Endodermal cell (in vitro differentiated cells): ENCODE measurements around the gene CES3. TPM values are rescaled to one million over a fixed set of nuclear protein-coding genes. Genes with fewer than 3 reads are reported as not detected.

ENCODE experiments used
- DNase-seq: peaks from one replicate; pipeline ENCODE4 v3.0.0-alpha.2; 2017
- H3K27ac ChIP-seq: 2 replicates; pipeline ENCODE4 v1.5.1; 2013; ENCODE audit warnings: mild to moderate bottlenecking, low read depth, low read length, moderate library complexity
- H3K27me3 ChIP-seq: 2 replicates; pipeline ENCODE4 v1.6.1; 2013; ENCODE audit warnings: mild to moderate bottlenecking, low read length, moderate library complexity; ENCODE audit not compliant: insufficient read depth, control insufficient read depth, poor library complexity, severe bottlenecking
- H3K36me3 ChIP-seq: 2 replicates; pipeline ENCODE4 v1.7.0; 2013; ENCODE audit warnings: mild to moderate bottlenecking, low read length, moderate library complexity; ENCODE audit not compliant: control insufficient read depth, insufficient read depth
- H3K4me1 ChIP-seq: one replicate; pipeline ENCODE4 v1.7.0; 2013; ENCODE audit warnings: low read length; ENCODE audit not compliant: control insufficient read depth, insufficient read depth
- H3K4me3 ChIP-seq: 2 replicates; pipeline ENCODE4 v1.5.1; 2013; ENCODE audit warnings: mild to moderate bottlenecking, low read length, moderate library complexity
- H3K9ac ChIP-seq: 2 replicates; pipeline ENCODE4 v1.6.1; 2013; ENCODE audit warnings: mild to moderate bottlenecking, low read length, moderate library complexity; ENCODE audit not compliant: poor library complexity, severe bottlenecking; ENCODE audit errors: extremely low read depth
- H3K9me3 ChIP-seq: 2 replicates; pipeline ENCODE4 v1.6.1; 2013; ENCODE audit warnings: mild to moderate bottlenecking, low read length, moderate library complexity; ENCODE audit not compliant: control insufficient read depth
- H3K27ac Mint-ChIP-seq: 2 replicates; pipeline ENCODE4 v1.8.0; 2020; ENCODE audit warnings: mixed read lengths
- H3K27me3 Mint-ChIP-seq: 2 replicates; pipeline ENCODE4 v1.8.0; 2021; ENCODE audit warnings: mild to moderate bottlenecking, mixed read lengths; ENCODE audit not compliant: insufficient read depth
- H3K36me3 Mint-ChIP-seq: 2 replicates; pipeline ENCODE4 v1.8.0; 2020; ENCODE audit warnings: low read depth, mixed read lengths
- H3K4me1 Mint-ChIP-seq: 2 replicates; pipeline ENCODE4 v1.8.0; 2020; ENCODE audit warnings: mixed read lengths
- H3K4me3 Mint-ChIP-seq: 2 replicates; pipeline ENCODE4 v1.8.0; 2020; ENCODE audit warnings: mild to moderate bottlenecking, moderate library complexity, mixed read lengths
- H3K9me3 Mint-ChIP-seq: 2 replicates; pipeline ENCODE4 v1.8.0; 2020; ENCODE audit warnings: mild to moderate bottlenecking, mixed read lengths
- WGBS, 2 experiments: methylation state at CpG; one replicate each; pipeline versions ENCODE4 v1.1.5 to v1.1.7; 2013; ENCODE audit warnings: missing lambda C conversion rate in 2 of 2, mixed read lengths in 1 of 2; ENCODE audit not compliant: insufficient coverage in 1 of 2, insufficient read length in 1 of 2; 5-methylcytosine and 5-hydroxymethylcytosine counted together
- total RNA-seq, 2 donors: library from RNA; stranded (reverse); fragmentation: NEBNext Ultra II Directional in 1 of 2; extraction: Animal tissue kit (Norgen Biotek cat#: 25700) in 1 of 2; gene quantifications; 2 replicates in 1 of 2; 3 replicates in 1 of 2; pipeline ENCODE4 v1.2.1, GENCODE V29; 2021
- TF ChIP-seq, protein P1 (sequence below): fragments of 200-600 bp; sonication (generic); conservative IDR thresholded peaks from 2 replicates; pipeline ENCODE4 v1.5.0; 2021; ENCODE audit warnings: antibody characterized with exemption, mild to moderate bottlenecking

CES3 gene
- total RNA-seq, 2 donors from 2014 or later: 2.7 to 3.8 TPM

- Mint-ChIP-seq H3K36me3 (no peaks in the 10 kb centered on the region), H3K4me1 (peaks cover 1% of the 10 kb centered on the region), H3K9me3 (no peaks in the 10 kb centered on the region), H3K27ac (no peak overlapping the region), H3K27me3 (peaks cover 48% of the 10 kb centered on the region), H3K4me3 (peak overlapping the region; percentile 52)
- no peaks in the 10 kb centered on the region for H3K9me3 ChIP-seq
- H3K4me1 ChIP-seq: peaks cover 4% of the 10 kb centered on the region
- peak; percentile 46 for DNase-seq
- H3K27ac ChIP-seq: no peak overlapping the region
- peaks cover 30% of the 10 kb centered on the region for H3K27me3 ChIP-seq
- H3K4me3 ChIP-seq: peak overlapping the region; percentile 66
- no peaks in the 10 kb centered on the region for H3K36me3 ChIP-seq
- 75 to 100% methylated on average over 1 to 4 of the region's 6 CpGs for WGBS, 2 experiments
- no peak overlapping the region for H3K9ac ChIP-seq
- TF ChIP-seq, protein P1, sequence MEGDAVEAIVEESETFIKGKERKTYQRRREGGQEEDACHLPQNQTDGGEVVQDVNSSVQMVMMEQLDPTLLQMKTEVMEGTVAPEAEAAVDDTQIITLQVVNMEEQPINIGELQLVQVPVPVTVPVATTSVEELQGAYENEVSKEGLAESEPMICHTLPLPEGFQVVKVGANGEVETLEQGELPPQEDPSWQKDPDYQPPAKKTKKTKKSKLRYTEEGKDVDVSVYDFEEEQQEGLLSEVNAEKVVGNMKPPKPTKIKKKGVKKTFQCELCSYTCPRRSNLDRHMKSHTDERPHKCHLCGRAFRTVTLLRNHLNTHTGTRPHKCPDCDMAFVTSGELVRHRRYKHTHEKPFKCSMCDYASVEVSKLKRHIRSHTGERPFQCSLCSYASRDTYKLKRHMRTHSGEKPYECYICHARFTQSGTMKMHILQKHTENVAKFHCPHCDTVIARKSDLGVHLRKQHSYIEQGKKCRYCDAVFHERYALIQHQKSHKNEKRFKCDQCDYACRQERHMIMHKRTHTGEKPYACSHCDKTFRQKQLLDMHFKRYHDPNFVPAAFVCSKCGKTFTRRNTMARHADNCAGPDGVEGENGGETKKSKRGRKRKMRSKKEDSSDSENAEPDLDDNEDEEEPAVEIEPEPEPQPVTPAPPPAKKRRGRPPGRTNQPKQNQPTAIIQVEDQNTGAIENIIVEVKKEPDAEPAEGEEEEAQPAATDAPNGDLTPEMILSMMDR: no peak
Measured at GRCh38 chr16:67014634-67015312, 53.7 kb downstream of the CES3 start.

DNA sequence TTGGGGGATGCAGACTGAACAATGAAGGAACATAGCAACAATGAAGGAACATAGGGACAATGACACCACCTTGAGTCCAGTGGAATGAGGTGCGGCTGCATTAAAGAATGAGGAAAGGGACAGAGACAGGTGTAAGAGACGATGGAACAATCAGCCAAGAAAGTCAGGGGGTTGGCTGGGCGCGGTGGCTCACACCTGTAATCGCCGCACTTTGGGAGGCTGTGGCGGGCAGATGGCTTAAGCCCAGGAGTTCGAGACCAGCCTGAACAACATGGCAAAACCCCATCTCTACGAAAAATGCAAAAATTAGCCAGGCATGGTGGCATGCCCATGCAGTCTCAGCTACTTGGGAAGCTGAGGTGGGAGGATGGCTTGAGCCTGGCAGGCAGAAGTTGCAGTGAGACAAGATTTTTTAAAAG lies 54.3 kb downstream of the CES3 start:
- 92 to 100% methylated on average over 2 to 9 of the region's 9 CpGs for WGBS, 2 experiments
- Histone ChIP-seq H3K9ac (no peak overlapping the region), H3K27me3 (peaks cover 30% of the 10 kb centered on the region), H3K4me1 (peaks cover 4% of the 10 kb centered on the region), H3K27ac (no peak overlapping the region), H3K9me3 (no peaks in the 10 kb centered on the region), H3K4me3 (no peak overlapping the region), H3K36me3 (no peaks in the 10 kb centered on the region)
- TF ChIP-seq, protein P1: peak; percentile 38
- peaks cover 47% of the 10 kb centered on the region for H3K27me3 Mint-ChIP-seq
- H3K4me1 Mint-ChIP-seq: peaks cover 1% of the 10 kb centered on the region
- H3K4me3 Mint-ChIP-seq: no peak overlapping the region
- H3K27ac Mint-ChIP-seq: no peak overlapping the region
- H3K9me3 Mint-ChIP-seq: no peaks in the 10 kb centered on the region
- no peaks in the 10 kb centered on the region for H3K36me3 Mint-ChIP-seq
- no peak for DNase-seq

- Mint-ChIP-seq H3K4me3 (no peak overlapping the region), H3K9me3 (no peaks in the 10 kb centered on the region), H3K27me3 (peaks cover 41% of the 10 kb centered on the region), H3K4me1 (peaks cover 1% of the 10 kb centered on the region), H3K36me3 (no peaks in the 10 kb centered on the region), H3K27ac (no peak overlapping the region)
- H3K27me3 ChIP-seq: peaks cover 30% of the 10 kb centered on the region
- no peaks in the 10 kb centered on the region for H3K36me3 ChIP-seq
- H3K9ac ChIP-seq: no peak overlapping the region
- peaks cover 4% of the 10 kb centered on the region for H3K4me1 ChIP-seq
- no peak overlapping the region for H3K27ac ChIP-seq
- no peak overlapping the region for H3K4me3 ChIP-seq
- DNase-seq: peak; percentile 23
- TF ChIP-seq, protein P1: no peak
- H3K9me3 ChIP-seq: no peaks in the 10 kb centered on the region
Measured at GRCh38 chr16:67016143-67016542, 55.1 kb downstream of the CES3 start.
